Measurements from ENCODE around the gene SMURF1.
"Not testable (repeated sequence)": the region's sequence is repeated elsewhere in the genome, so short reads cannot be mapped to it uniquely, and the experiment has no call there.

SMURF1 gene

DNA sequence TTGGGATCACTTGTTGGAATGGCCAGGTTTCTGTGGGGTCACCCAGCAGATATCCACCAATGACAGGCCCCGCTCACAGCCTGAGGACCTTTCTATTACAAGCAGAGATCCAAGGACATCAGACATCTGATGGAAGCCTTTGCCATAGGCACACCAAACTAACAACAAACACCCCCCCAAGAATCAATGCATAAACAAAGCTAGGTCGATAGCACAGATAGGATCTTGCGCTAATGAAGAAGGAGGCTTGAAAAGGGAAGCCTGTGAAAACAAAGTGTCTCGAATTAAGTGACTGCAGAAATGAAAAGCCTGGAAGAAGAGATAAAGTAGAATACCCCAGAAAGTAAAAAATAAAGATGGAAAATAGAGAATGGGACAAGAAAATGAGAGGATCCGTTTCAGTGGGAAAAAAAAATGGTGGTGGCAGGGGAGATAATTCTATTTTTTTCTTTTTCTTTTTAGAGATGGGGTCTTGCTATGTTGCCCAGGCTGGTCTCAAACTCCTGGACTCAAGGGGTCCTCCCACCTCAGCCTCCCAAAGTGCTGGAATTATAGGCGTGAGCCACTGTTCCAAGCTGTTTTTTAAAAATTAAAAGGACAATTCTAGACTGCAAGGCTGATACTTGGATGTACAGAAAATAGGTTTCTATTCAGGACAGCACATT lies 26.3 kb upstream of the SMURF1 start:
- TF ChIP-seq CTCF (conservative IDR thresholded peaks at IDR 0.05; ENCODE audit: low read depth): no peak

GRCh38 chr7:99167072-99167471 lies 23.2 kb upstream of the SMURF1 start:
- no peak for DNase-seq (ENCODE audit: low spot score)
- CTCF ChIA-PET: interaction anchor here (0.5 to 0.6 kb wide), 2 partner anchors 24 to 26 kb away, joined by 5 to 6 read pairs; no protein-coding TSS in a partner anchor
- H3K27ac ChIP-seq: no peak overlapping the region
- no peak for TF ChIP-seq CTCF (conservative IDR thresholded peaks at IDR 0.05; ENCODE audit: low read depth)
- POLR2A ChIA-PET (ENCODE audit: low non-redundant PET): no interaction called here

More for the DNA sequence above, 26.3 kb upstream of the SMURF1 start:
- DNase-seq (ENCODE audit: low spot score): no peak
- POLR2A ChIA-PET (ENCODE audit: low non-redundant PET): no interaction called here
- no peak overlapping the region for H3K27ac ChIP-seq
- CTCF ChIA-PET: interaction anchor here (0.6 kb wide), 1 partner anchor 15 kb away, joined by 4 read pairs; no protein-coding TSS in a partner anchor

DNA sequence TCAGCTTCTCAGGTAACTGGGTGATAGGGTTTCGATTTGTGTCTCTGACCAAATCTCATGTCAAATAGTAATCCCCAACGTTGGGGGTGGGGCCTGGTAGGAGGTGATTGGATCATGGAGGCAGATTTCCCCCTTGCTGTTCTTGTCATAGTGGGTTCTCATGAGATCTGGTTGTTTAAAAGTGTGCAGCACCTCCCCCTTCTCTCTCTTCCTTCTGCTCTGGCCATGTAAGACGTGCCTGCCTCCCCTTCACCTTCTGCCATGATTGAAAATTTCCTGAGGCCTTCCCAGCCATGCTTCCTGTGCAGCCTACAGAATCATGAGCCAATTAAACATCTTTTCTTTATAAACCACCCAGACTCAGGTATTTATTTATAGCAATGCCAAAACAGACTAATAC lies 21.9 kb upstream of the SMURF1 start:
- ChIA-PET POLR2A (ENCODE audit: low non-redundant PET) (interaction anchor here (0.5 kb wide), 1 partner anchor 11 kb away, joined by 3 read pairs; no protein-coding TSS in a partner anchor), CTCF (no interaction called here)
- H3K27ac ChIP-seq: no peak overlapping the region
- DNase-seq (ENCODE audit: low spot score): no peak
- no peak for TF ChIP-seq CTCF (conservative IDR thresholded peaks at IDR 0.05; ENCODE audit: low read depth)

- DNase-seq (ENCODE audit: low spot score); CTCF ChIA-PET; H3K27ac ChIP-seq; POLR2A ChIA-PET (ENCODE audit: low non-redundant PET): not testable (repeated sequence)
Observed at GRCh38 chr7:99163669-99164068, 19.8 kb upstream of the SMURF1 start.

- TF ChIP-seq CTCF (conservative IDR thresholded peaks at IDR 0.05; ENCODE audit: low read depth): no peak
- ChIA-PET CTCF (no interaction called here), POLR2A (ENCODE audit: low non-redundant PET) (no interaction called here)
- DNase-seq (ENCODE audit: low spot score): no peak
- no peak overlapping the region for H3K27ac ChIP-seq
Observed at GRCh38 chr7:99156649-99157048, 12.7 kb upstream of the SMURF1 start.

GRCh38 chr7:99155211-99155610 lies 11.3 kb upstream of the SMURF1 start:
- no peak for DNase-seq (ENCODE audit: low spot score)
- no peak for TF ChIP-seq CTCF (conservative IDR thresholded peaks at IDR 0.05; ENCODE audit: low read depth)
- ChIA-PET POLR2A (ENCODE audit: low non-redundant PET) (interaction anchor here (0.6 kb wide), 1 partner anchor 10 kb away, joined by 3 read pairs; no protein-coding TSS in a partner anchor), CTCF (no interaction called here)
- no peak overlapping the region for H3K27ac ChIP-seq

DNA sequence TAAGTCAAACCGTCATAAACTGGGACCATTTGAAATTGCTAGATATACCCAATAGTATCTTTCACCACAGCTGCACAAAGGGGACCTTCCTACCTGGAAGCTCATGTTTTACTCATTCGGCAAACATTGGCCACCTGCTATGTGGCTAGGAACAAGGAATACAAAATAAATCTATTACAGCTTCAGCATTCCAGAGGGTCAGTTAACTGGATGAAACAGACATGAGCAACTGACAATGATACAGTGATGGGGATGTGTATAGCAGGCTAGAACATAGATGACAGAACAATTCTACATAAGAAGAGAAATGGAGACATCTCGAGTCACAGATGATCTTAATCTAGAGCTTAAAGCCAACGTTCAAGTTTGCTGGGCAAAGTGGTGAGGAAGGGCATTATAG lies 3.1 kb upstream of the SMURF1 start:
- no peak for TF ChIP-seq CTCF (conservative IDR thresholded peaks at IDR 0.05; ENCODE audit: low read depth)
- CTCF ChIA-PET: no interaction called here

More for the DNA sequence above, 3.1 kb upstream of the SMURF1 start:
- H3K27ac ChIP-seq: no peak overlapping the region
- DNase-seq (ENCODE audit: low spot score): no peak
- POLR2A ChIA-PET (ENCODE audit: low non-redundant PET): interaction anchor here (0.5 kb wide), 1 partner anchor 60 kb away, joined by 7 read pairs; no protein-coding TSS in a partner anchor
